Measurements from ENCODE around the gene MXD3.

DNA sequence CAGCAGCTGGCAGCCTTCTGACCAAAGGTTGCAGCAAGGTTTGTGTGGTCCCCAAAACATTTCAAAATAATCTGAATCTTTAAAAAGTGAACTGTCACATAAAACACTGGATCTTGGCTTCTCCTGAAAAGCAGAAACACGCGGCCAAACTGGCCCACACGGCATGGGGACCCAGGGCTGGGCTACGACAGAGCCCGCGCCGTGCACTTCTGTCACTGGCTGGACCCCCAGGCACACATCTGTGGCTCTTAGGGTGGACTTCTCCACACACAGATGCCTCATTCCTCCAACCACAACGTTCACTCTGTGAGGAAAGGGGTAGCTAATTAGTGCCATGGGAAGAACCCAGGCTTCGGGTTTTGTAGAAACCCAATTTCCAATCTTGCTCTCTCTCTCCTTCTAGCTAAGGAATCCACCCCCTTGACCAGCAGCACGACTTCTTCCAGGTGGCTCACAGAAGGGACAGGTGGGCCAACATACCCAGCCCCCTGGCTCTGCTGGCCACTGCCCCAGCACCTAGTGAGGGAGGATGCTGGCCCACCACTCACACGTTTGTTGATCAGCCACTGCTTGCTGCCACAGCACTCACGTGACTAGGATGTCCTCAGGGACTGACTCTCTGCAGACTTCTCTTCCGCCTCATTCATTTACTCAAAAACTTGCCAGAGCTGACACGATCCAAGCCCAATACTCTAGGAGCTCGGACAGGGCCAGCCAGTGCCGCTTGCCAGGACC lies 21.9 kb upstream of the MXD3 start:
- TF ChIP-seq, protein P1, sequence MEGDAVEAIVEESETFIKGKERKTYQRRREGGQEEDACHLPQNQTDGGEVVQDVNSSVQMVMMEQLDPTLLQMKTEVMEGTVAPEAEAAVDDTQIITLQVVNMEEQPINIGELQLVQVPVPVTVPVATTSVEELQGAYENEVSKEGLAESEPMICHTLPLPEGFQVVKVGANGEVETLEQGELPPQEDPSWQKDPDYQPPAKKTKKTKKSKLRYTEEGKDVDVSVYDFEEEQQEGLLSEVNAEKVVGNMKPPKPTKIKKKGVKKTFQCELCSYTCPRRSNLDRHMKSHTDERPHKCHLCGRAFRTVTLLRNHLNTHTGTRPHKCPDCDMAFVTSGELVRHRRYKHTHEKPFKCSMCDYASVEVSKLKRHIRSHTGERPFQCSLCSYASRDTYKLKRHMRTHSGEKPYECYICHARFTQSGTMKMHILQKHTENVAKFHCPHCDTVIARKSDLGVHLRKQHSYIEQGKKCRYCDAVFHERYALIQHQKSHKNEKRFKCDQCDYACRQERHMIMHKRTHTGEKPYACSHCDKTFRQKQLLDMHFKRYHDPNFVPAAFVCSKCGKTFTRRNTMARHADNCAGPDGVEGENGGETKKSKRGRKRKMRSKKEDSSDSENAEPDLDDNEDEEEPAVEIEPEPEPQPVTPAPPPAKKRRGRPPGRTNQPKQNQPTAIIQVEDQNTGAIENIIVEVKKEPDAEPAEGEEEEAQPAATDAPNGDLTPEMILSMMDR (IDR thresholded peaks at IDR 0.05): no peak
- TF ChIP-seq POLR2A (IDR thresholded peaks at IDR 0.05) (no peak), EP300 (IDR thresholded peaks at IDR 0.05; ENCODE audit: low read depth) (no peak)
